ENCODE data around the gene FGF14. TPM values are rescaled to one million over a fixed set of nuclear protein-coding genes. Genes with fewer than 3 reads are reported as not detected.

The FGF14 gene
- total and polyA plus RNA-seq, 2 of the 4 experiments (the other 2 are of a cell fraction): under 0.01 TPM; not detected in 1

DNA sequence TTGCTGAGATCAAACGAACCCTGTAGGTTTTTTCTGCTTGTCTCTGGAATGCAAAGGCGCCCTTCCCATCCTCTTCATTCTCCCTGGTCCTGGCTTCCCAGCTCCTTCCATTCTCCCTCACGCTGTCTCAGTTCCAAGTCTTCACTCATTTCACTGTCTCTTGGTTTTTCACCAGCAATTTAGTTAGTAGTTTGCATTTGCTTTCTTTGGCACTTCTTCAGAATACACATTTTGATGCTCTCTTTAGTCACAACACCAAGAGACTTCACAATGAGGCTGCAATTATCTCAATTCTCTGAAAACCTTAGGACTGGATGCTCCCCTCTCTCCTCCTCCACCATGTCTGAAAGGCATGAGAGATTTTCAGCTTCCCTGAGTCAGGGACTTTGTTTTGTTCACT is 470.7 kb downstream of the FGF14 start:
- no peak overlapping the region for H4K91ac ChIP-seq (ENCODE audit: insufficient read depth, low read depth, low read length)
- H2AFZ ChIP-seq (replicated peaks; ENCODE audit: low read length, poor library complexity): no peak overlapping the region
- no TSS peak for BruUV-seq (replicated peaks)
- no peak overlapping the region for H3K56ac ChIP-seq (ENCODE audit: extremely low read depth, insufficient read depth, low read length)
- ATAC-seq (ENCODE audit: low read depth): no peak
- no peak overlapping the region for H2BK15ac ChIP-seq (ENCODE audit: low read depth, low read length)
- intact Hi-C loops (cut with micrococcal nuclease): no loop called here
- H3K9ac ChIP-seq (ENCODE audit: low read depth, low read length): no peak overlapping the region
- no peaks in the 10 kb centered on the region for H4K20me1 ChIP-seq (ENCODE audit: insufficient read depth, low read length)
- ChIA-PET POLR2A (ENCODE audit: unreplicated experiment) (no interaction called here), CTCF (no interaction called here)
- H3K14ac ChIP-seq (replicated peaks; ENCODE audit: low read depth, low read length): no peak overlapping the region
- in situ Hi-C loops (cut with MboI; ENCODE audit: low sequenced_read_pairs): loop anchor here (25.0 kb wide), 1 partner anchor 794 kb away; no protein-coding TSS in a partner anchor
- H3K27me3 ChIP-seq (ENCODE audit: control insufficient read depth, insufficient read depth, low read length): no peaks in the 10 kb centered on the region
- H3K79me1 ChIP-seq (ENCODE audit: low read depth in 1 of 2, low read length in 2 of 2): no peaks in the 10 kb centered on the region
- H4K5ac ChIP-seq (ENCODE audit: low read depth, low read length): no peak overlapping the region
- no peak overlapping the region for H3K4me2 ChIP-seq (ENCODE audit: low read depth, low read length)
- H3K27ac ChIP-seq (ENCODE audit: insufficient read depth, low read length): no peak overlapping the region
- no peak overlapping the region for H4K8ac ChIP-seq (ENCODE audit: low read depth in 2 of 2, low read length in 2 of 2)
- TF ChIP-seq RFX5 (IDR thresholded peaks at IDR 0.05; ENCODE audit: low read depth, low read length) (no peak), FOS (IDR thresholded peaks at IDR 0.05; ENCODE audit: low read depth, low read length) (no peak), CHD1 (IDR thresholded peaks at IDR 0.05; ENCODE audit: low read depth, low read length) (no peak), SMC3 (IDR thresholded peaks at IDR 0.05; ENCODE audit: low read depth, low read length) (no peak), BHLHE40 (IDR thresholded peaks at IDR 0.05; ENCODE audit: low read depth, low read length) (no peak), MAZ (IDR thresholded peaks at IDR 0.05; ENCODE audit: borderline replicate concordance, low read depth, low read length) (no peak), CEBPB (IDR thresholded peaks at IDR 0.05; ENCODE audit: low read depth, low read length) (no peak), RAD21 (IDR thresholded peaks at IDR 0.05; ENCODE audit: low read length) (no peak), MXI1 (IDR thresholded peaks at IDR 0.05; ENCODE audit: borderline replicate concordance, low read depth, low read length) (no peak), NFE2L2 (IDR thresholded peaks at IDR 0.05; ENCODE audit: low read depth, low read length) (no peak), POLR2A (IDR thresholded peaks at IDR 0.05; ENCODE audit: low read depth, low read length) (no peak), MAFK (IDR thresholded peaks at IDR 0.05; ENCODE audit: low read depth, low read length) (no peak)
- TF ChIP-seq, protein P1, sequence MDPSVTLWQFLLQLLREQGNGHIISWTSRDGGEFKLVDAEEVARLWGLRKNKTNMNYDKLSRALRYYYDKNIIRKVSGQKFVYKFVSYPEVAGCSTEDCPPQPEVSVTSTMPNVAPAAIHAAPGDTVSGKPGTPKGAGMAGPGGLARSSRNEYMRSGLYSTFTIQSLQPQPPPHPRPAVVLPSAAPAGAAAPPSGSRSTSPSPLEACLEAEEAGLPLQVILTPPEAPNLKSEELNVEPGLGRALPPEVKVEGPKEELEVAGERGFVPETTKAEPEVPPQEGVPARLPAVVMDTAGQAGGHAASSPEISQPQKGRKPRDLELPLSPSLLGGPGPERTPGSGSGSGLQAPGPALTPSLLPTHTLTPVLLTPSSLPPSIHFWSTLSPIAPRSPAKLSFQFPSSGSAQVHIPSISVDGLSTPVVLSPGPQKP (IDR thresholded peaks at IDR 0.05; ENCODE audit: borderline replicate concordance, low read depth, low read length): no peak
- TF ChIP-seq, protein P2, sequence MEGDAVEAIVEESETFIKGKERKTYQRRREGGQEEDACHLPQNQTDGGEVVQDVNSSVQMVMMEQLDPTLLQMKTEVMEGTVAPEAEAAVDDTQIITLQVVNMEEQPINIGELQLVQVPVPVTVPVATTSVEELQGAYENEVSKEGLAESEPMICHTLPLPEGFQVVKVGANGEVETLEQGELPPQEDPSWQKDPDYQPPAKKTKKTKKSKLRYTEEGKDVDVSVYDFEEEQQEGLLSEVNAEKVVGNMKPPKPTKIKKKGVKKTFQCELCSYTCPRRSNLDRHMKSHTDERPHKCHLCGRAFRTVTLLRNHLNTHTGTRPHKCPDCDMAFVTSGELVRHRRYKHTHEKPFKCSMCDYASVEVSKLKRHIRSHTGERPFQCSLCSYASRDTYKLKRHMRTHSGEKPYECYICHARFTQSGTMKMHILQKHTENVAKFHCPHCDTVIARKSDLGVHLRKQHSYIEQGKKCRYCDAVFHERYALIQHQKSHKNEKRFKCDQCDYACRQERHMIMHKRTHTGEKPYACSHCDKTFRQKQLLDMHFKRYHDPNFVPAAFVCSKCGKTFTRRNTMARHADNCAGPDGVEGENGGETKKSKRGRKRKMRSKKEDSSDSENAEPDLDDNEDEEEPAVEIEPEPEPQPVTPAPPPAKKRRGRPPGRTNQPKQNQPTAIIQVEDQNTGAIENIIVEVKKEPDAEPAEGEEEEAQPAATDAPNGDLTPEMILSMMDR (conservative IDR thresholded peaks at IDR 0.05; ENCODE audit: low read depth, low read length): no peak
- TF ChIP-seq, protein P3, sequence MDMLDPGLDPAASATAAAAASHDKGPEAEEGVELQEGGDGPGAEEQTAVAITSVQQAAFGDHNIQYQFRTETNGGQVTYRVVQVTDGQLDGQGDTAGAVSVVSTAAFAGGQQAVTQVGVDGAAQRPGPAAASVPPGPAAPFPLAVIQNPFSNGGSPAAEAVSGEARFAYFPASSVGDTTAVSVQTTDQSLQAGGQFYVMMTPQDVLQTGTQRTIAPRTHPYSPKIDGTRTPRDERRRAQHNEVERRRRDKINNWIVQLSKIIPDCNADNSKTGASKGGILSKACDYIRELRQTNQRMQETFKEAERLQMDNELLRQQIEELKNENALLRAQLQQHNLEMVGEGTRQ (IDR thresholded peaks at IDR 0.05; ENCODE audit: low read depth, low read length): no peak
- H2BK120ac ChIP-seq (ENCODE audit: low read depth, low read length): no peak overlapping the region
- no peak overlapping the region for H3K23ac ChIP-seq (ENCODE audit: low read depth, low read length)
- no peak overlapping the region for H2BK5ac ChIP-seq (ENCODE audit: low read depth, low read length, poor library complexity, severe bottlenecking)
- DNase-seq: no peak
- no peak overlapping the region for H2BK20ac ChIP-seq (ENCODE audit: low read depth, low read length)
- dilution Hi-C loops (cut with HindIII; ENCODE audit: low sequenced_read_pairs, unreplicated experiment): no loop called here
- H2AK5ac ChIP-seq (ENCODE audit: low read depth, low read length): no peak overlapping the region
- no peak overlapping the region for H3K4ac ChIP-seq (ENCODE audit: low read depth, low read length)
- H3K18ac ChIP-seq (ENCODE audit: low read depth, low read length): no peak overlapping the region
- H2AK9ac ChIP-seq (replicated peaks; ENCODE audit: low read depth, low read length, poor library complexity): no peak overlapping the region
- H3K36me3 ChIP-seq (ENCODE audit: control insufficient read depth, insufficient read depth, low read length): no peaks in the 10 kb centered on the region
- no peaks in the 10 kb centered on the region for H3K9me1 ChIP-seq (ENCODE audit: insufficient read depth, low read length)
- no peaks in the 10 kb centered on the region for H3K4me1 ChIP-seq (ENCODE audit: control insufficient read depth, insufficient read depth, low read length)
- H3K4me3 ChIP-seq (ENCODE audit: insufficient read depth, low read depth, low read length): no peak overlapping the region
- H3K9me3 ChIP-seq (ENCODE audit: control insufficient read depth, insufficient read depth, low read length): no peaks in the 10 kb centered on the region
- no CpG with 5 or more reads among the region's 3 CpGs for WGBS, 2 experiments (ENCODE audit: extremely low coverage in 2 of 2, insufficient read length in 1 of 2)

All from IMR-90 (cell line).